ENCODE results near the gene FBXO36.

The FBXO36 gene

DNA sequence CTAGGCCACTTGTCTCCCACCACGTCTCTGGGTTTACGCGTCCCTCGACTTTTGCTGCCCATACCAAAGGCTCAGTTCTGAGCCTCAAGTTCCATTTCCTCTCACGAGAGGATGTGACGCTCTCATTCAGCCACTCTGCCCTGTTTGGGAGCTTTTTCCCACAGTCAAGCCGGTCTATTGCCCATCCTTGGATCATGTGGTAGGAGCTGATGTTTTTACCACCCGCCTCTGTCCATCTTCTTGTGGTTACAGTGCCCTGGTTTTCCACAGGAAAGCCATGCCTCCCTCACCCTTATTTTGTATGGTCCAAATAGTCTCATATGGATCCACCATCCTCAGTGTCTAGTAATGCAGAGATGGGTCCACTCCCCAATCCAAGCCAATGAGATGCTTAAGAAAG, 20.4 kb downstream of the FBXO36 start:
- TF ChIP-seq, protein P1, sequence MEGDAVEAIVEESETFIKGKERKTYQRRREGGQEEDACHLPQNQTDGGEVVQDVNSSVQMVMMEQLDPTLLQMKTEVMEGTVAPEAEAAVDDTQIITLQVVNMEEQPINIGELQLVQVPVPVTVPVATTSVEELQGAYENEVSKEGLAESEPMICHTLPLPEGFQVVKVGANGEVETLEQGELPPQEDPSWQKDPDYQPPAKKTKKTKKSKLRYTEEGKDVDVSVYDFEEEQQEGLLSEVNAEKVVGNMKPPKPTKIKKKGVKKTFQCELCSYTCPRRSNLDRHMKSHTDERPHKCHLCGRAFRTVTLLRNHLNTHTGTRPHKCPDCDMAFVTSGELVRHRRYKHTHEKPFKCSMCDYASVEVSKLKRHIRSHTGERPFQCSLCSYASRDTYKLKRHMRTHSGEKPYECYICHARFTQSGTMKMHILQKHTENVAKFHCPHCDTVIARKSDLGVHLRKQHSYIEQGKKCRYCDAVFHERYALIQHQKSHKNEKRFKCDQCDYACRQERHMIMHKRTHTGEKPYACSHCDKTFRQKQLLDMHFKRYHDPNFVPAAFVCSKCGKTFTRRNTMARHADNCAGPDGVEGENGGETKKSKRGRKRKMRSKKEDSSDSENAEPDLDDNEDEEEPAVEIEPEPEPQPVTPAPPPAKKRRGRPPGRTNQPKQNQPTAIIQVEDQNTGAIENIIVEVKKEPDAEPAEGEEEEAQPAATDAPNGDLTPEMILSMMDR (IDR thresholded peaks at IDR 0.05; ENCODE audit: low read depth, low read length) = no peak
- no peak overlapping the region for H3K4me3 ChIP-seq (replicated peaks in 1 of 2; ENCODE audit: low read depth in 2 of 2, low read length in 2 of 2)
- DNase-seq (ENCODE audit: low read depth in 2 of 2) = no peak

- no peak for DNase-seq (ENCODE audit: low read depth in 2 of 2)
- no peak overlapping the region for H3K4me3 ChIP-seq (replicated peaks in 1 of 2; ENCODE audit: low read depth in 2 of 2, low read length in 2 of 2)
- TF ChIP-seq, protein P1 (IDR thresholded peaks at IDR 0.05; ENCODE audit: low read depth, low read length) = no peak
Observed at GRCh38 chr2:229943171-229943570, 20.9 kb downstream of the FBXO36 start.

DNA sequence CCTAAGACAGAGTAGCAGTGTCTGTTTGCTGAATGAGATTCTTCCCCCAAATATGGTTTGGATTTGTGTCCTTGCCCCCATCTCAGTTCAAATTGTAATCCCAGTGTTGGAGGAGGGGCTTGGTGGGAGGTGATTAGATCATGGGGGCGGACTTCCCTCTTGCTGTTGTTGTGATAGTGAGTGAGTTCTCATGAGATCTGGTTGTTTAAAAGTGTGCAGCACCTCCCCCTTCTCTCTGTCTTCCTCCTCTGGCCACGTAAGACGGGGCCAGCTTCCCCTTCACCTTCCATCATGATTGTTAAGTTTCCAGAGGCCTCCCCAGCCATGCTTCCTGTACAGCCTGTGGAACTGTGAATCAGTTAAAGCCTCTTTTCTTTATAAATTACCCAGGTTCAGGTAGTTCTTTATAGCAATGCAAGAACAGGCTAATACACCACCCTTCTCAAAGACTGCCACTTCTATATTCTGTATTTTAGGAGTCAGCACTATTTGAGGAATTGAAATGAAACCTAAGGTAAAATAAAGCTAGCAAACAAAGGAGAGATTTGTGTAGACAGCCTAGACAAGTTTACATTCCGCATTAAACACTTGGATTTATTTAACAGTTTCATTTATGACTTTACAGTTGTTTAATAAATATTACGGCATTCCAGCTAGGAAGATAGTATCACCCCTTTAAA, 21.6 kb downstream of the FBXO36 start:
- TF ChIP-seq, protein P1 (IDR thresholded peaks at IDR 0.05; ENCODE audit: low read depth, low read length) = no peak
- DNase-seq (ENCODE audit: low read depth in 2 of 2) = no peak
- no peak overlapping the region for H3K4me3 ChIP-seq (replicated peaks in 1 of 2; ENCODE audit: low read depth in 2 of 2, low read length in 2 of 2)

DNA sequence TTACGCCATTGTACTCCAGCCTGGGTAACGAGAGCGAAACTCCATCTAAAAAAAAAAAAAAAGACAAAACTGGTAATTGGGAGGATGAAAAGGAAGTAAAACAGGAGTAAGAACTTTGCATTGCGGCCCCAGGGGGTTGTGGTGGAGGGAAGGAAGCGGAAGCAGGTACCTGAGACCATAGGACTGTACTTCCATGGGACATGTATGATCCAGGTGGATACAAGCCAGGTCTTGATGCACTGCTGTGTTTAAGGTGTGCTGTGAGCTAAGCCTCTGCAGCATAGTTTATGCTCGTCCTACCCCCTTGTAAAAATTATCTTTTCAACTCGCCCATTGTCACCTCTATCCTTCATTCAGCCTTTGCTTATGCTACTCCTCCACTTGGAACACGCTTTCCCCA, 23.7 kb downstream of the FBXO36 start:
- no peak for DNase-seq (ENCODE audit: low read depth in 2 of 2)
- H3K4me3 ChIP-seq (replicated peaks in 1 of 2; ENCODE audit: low read depth in 2 of 2, low read length in 2 of 2) = no peak overlapping the region
- TF ChIP-seq, protein P1 (IDR thresholded peaks at IDR 0.05; ENCODE audit: low read depth, low read length) = no peak

GRCh38 chr2:229947544-229947943, 25.2 kb downstream of the FBXO36 start:
- TF ChIP-seq, protein P1 (IDR thresholded peaks at IDR 0.05; ENCODE audit: low read depth, low read length) = no peak
- no peak overlapping the region for H3K4me3 ChIP-seq (replicated peaks in 1 of 2; ENCODE audit: low read depth in 2 of 2, low read length in 2 of 2)
- DNase-seq (ENCODE audit: low read depth in 2 of 2) = no peak

DNA sequence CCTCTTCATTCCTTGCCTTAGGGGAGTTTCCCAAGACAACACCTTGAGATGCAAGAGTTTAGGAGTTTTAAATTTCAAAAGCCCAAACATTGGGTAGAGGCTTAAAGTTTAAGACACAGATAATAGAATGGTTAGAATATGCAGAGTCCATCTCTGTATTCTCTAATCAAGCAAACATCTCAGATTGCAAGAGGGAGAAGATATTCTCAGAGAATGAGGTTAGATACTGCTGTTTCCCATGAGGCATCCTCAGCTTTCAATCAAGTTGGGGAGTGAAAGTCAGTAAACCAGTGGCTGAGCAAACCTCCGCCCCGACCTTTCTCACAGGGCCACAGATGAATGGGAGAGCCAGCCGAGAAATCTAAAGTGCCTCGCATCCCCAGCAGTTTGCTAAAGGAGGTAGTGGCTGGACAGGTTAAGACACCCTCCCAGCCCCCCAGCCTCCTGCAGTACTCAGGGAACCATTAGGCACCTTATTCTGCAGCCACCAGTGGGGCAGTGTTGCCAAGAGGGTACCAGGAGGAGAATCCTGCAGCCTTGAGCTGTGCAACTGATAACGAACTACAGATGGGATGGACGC, 30.0 kb downstream of the FBXO36 start:
- TF ChIP-seq, protein P1 (IDR thresholded peaks at IDR 0.05; ENCODE audit: low read depth, low read length) = no peak
- no peak for DNase-seq (ENCODE audit: low read depth in 2 of 2)
- H3K4me3 ChIP-seq (replicated peaks in 1 of 2; ENCODE audit: low read depth in 2 of 2, low read length in 2 of 2) = no peak overlapping the region

All from cardiac fibroblast (primary cell).